ENCODE data around the gene ZNF185.

GRCh38 chrX:152946681-152947080, 48.8 kb downstream of the ZNF185 start:
- TF ChIP-seq POLR2AphosphoS5 (IDR thresholded peaks at IDR 0.05) = no peak
- TF ChIP-seq POLR2A (IDR thresholded peaks at IDR 0.05) = no peak
